ENCODE measurements around the gene JPH2.

JPH2 gene

GRCh38 chr20:44098256-44098630, 88.7 kb downstream of the JPH2 start:
- TF ChIP-seq CTCF (IDR thresholded peaks at IDR 0.05; ENCODE audit: low read depth, low read length): no peak
- TF ChIP-seq MYC (IDR thresholded peaks at IDR 0.05; ENCODE audit: low read depth, low read length): no peak
- TF ChIP-seq POLR2A (IDR thresholded peaks at IDR 0.05; ENCODE audit: extremely low read depth, insufficient read length): no peak
- TF ChIP-seq MAX (IDR thresholded peaks at IDR 0.05; ENCODE audit: low read depth, low read length): no peak
- DNase-seq (ENCODE audit: low read depth): no peak
- H3K4me3 ChIP-seq (ENCODE audit: low read depth, low read length): no peak overlapping the region

GRCh38 chr20:44097521-44098255, 89.3 kb downstream of the JPH2 start:
- DNase-seq (ENCODE audit: low read depth): no peak
- no peak overlapping the region for H3K4me3 ChIP-seq (ENCODE audit: low read depth, low read length)
- no peak for TF ChIP-seq MAX (IDR thresholded peaks at IDR 0.05; ENCODE audit: low read depth, low read length)
- TF ChIP-seq POLR2A (IDR thresholded peaks at IDR 0.05; ENCODE audit: extremely low read depth, insufficient read length): no peak
- TF ChIP-seq CTCF (IDR thresholded peaks at IDR 0.05; ENCODE audit: low read depth, low read length): no peak
- no peak for TF ChIP-seq MYC (IDR thresholded peaks at IDR 0.05; ENCODE audit: low read depth, low read length)

DNA sequence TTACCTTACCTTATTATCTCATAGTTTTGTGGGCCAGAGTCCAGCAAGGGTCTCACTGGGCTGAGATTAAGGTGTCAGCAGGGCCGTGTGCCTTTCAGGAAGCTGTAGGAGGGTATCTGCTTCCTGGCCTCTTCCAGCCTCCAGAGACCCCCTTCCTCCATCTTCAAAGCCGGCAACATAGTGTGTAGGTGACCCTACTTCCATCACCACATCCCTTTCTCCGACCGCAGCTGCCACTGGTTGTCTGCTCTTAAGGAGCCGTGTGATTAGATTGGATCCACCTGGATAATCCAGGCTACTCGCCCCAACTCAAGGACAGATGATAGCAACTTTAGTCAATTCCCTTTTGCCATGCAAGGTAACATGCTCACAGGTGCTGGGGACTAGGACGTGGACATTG, 91.2 kb downstream of the JPH2 start:
- DNase-seq (ENCODE audit: low read depth): no peak
- no peak overlapping the region for H3K4me3 ChIP-seq (ENCODE audit: low read depth, low read length)
- TF ChIP-seq MYC (IDR thresholded peaks at IDR 0.05; ENCODE audit: low read depth, low read length) (no peak), CTCF (IDR thresholded peaks at IDR 0.05; ENCODE audit: low read depth, low read length) (no peak), POLR2A (IDR thresholded peaks at IDR 0.05; ENCODE audit: extremely low read depth, insufficient read length) (no peak), MAX (IDR thresholded peaks at IDR 0.05; ENCODE audit: low read depth, low read length) (no peak)

GRCh38 chr20:44093249-44093582, 93.8 kb downstream of the JPH2 start:
- TF ChIP-seq MYC (IDR thresholded peaks at IDR 0.05; ENCODE audit: low read depth, low read length) (no peak), CTCF (IDR thresholded peaks at IDR 0.05; ENCODE audit: low read depth, low read length) (no peak), POLR2A (IDR thresholded peaks at IDR 0.05; ENCODE audit: extremely low read depth, insufficient read length) (no peak), MAX (IDR thresholded peaks at IDR 0.05; ENCODE audit: low read depth, low read length) (no peak)
- no peak overlapping the region for H3K4me3 ChIP-seq (ENCODE audit: low read depth, low read length)
- DNase-seq (ENCODE audit: low read depth): no peak

DNA sequence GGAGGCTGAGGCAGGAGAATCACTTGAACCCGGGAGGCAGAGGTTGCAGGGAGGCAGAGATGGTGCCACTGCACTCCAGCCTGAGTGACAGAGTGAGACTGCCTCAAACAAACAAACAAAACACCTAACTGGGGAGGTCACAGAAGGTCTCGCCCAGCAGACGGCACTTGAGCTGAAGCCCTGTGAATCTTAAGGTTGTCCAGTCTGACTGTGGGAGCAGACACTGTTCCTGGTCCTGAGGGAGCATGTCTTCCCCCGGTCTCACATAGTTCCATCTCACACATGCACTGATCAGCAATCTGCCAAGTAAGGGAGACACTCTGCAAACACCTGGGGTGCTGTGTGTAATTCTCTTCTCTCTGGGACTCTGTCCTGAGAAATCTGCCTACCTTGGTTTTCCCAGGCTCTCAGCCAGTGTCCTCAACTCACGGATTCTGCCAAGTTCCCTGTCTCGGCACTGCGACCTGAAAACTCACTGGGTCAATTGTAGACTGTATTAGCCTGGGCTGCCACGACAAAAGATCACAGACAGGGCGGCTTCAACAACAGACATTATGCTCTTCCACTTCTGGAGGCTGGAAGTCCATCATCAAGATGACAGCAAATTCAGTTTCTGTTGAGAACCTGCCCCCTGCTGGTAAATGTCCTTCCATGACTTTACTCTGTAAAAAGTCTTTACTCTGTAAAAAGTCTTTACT, 94.3 kb downstream of the JPH2 start:
- H3K4me3 ChIP-seq (ENCODE audit: low read depth, low read length): no peak overlapping the region
- TF ChIP-seq MAX (IDR thresholded peaks at IDR 0.05; ENCODE audit: low read depth, low read length) (0 out of 2 replicates have a peak, but pooled peaks have one; percentile 13), POLR2A (IDR thresholded peaks at IDR 0.05; ENCODE audit: extremely low read depth, insufficient read length) (no peak), CTCF (IDR thresholded peaks at IDR 0.05; ENCODE audit: low read depth, low read length) (peak; percentile 64)
- peak; percentile 73 for DNase-seq (ENCODE audit: low read depth)
